Measurements from ENCODE around the gene CCDC92. TPM values are rescaled to one million over a fixed set of nuclear protein-coding genes. Genes with fewer than 3 reads are reported as not detected.

Gene CCDC92
- total RNA-seq, 1 donor from 2014 or later: 21.5 TPM

DNA sequence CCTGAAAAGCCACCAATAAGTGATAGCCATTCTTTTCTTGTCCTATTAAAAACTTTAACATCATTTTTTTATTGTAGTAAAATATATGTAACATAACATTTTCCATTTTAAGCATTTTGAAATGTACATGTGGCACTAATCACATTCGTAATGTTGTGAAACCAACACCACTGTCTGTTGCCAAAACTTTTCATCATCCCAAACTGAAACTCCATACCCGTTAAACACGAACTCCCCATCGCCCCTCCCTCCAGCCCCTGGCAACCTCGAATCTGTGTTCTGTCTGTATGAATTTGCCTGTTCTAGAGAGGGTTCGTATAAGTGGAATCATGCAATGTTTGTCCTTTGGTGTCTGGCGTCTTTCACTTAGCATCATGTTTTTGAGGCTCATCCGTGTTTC, 75.9 kb downstream of the CCDC92 start:
- TF ChIP-seq CTCF (IDR thresholded peaks at IDR 0.05): no peak
- CTCF ChIA-PET: no interaction called here
- Mint-ChIP-seq H3K27ac (no peak overlapping the region), H3K4me3 (no peak overlapping the region), H3K36me3 (ENCODE audit: low read depth) (no peaks in the 10 kb centered on the region), H3K9me3 (no peaks in the 10 kb centered on the region), H3K27me3 (peaks cover 10% of the 10 kb centered on the region), H3K4me1 (no peaks in the 10 kb centered on the region)
- POLR2A ChIA-PET: no interaction called here
- ATAC-seq (ENCODE audit: low read depth) (no peak), DNase-seq (no peak)
- intact Hi-C loops (cut with micrococcal nuclease): no loop called here

DNA sequence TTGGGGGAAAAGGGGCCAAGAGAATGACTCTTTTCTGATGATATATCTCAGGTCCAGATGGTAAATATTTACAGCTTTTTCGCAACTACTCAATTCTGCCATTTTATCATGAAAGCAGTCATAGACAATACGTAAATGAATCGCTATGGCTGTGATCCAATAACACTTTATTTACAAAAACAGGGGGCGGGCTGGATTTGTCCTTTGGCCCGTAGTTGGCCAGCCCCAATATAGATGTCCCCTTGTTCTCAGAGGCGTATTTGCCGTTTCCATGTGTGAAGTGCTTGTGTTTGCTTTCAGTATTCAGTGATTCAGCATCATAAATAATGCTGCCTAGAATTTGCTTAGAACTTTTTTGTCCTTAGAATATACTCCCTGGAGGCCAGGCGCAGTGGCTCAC, 77.2 kb downstream of the CCDC92 start:
- ChIA-PET POLR2A (interaction anchor here (0.6 kb wide), 1 partner anchor 82 kb away, joined by 5 read pairs; no protein-coding TSS in a partner anchor), CTCF (no interaction called here)
- no peaks in the 10 kb centered on the region for H3K36me3 Mint-ChIP-seq (ENCODE audit: low read depth)
- H3K27me3 Mint-ChIP-seq: peaks cover 5% of the 10 kb centered on the region
- H3K27ac Mint-ChIP-seq: no peak overlapping the region
- intact Hi-C loops (cut with micrococcal nuclease): no loop called here
- no peak for DNase-seq
- H3K4me3 Mint-ChIP-seq: no peak overlapping the region
- H3K4me1 Mint-ChIP-seq: no peaks in the 10 kb centered on the region
- H3K9me3 Mint-ChIP-seq: no peaks in the 10 kb centered on the region
- ATAC-seq (ENCODE audit: low read depth): no peak
- TF ChIP-seq CTCF (IDR thresholded peaks at IDR 0.05): no peak

- TF ChIP-seq CTCF (IDR thresholded peaks at IDR 0.05): no peak
- intact Hi-C loops (cut with micrococcal nuclease): no loop called here
- CTCF ChIA-PET: no interaction called here
- ATAC-seq (ENCODE audit: low read depth): no peak
- POLR2A ChIA-PET: no interaction called here
- Mint-ChIP-seq H3K27me3 (peaks cover 5% of the 10 kb centered on the region), H3K4me3 (no peak overlapping the region), H3K4me1 (no peaks in the 10 kb centered on the region), H3K9me3 (no peaks in the 10 kb centered on the region), H3K27ac (no peak overlapping the region), H3K36me3 (ENCODE audit: low read depth) (no peaks in the 10 kb centered on the region)
- DNase-seq: no peak
Measured at GRCh38 chr12:123894823-123895345, 77.7 kb downstream of the CCDC92 start.

- Mint-ChIP-seq H3K4me1 (no peaks in the 10 kb centered on the region), H3K27ac (no peak overlapping the region), H3K4me3 (no peak overlapping the region), H3K36me3 (ENCODE audit: low read depth) (no peaks in the 10 kb centered on the region), H3K9me3 (no peaks in the 10 kb centered on the region), H3K27me3 (peaks cover 5% of the 10 kb centered on the region)
- CTCF ChIA-PET: no interaction called here
- POLR2A ChIA-PET: no interaction called here
- ATAC-seq (ENCODE audit: low read depth) (no peak), DNase-seq (no peak)
- TF ChIP-seq CTCF (IDR thresholded peaks at IDR 0.05): no peak
- intact Hi-C loops (cut with micrococcal nuclease): no loop called here
Measured at GRCh38 chr12:123893276-123893675, 79.4 kb downstream of the CCDC92 start.

DNA sequence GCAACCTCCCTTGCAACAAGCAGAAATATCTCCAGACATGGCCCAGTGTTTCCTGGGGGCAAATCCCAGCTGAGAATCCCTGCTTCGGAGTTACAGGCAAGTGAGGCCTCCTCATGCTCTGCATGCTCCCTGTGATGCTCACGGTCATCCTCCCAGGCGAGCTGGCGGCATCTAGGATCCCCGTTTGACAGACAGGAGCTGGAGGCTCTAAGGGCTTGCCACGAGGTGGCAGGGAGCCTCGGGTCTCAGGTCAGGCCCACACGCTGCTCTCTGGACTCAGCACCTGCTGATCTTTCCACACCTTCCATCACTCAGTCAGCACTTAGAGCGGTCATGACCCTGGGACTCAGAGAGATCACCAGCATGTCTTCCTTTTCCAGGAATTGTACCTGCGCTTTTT, 79.8 kb downstream of the CCDC92 start:
- Mint-ChIP-seq H3K27ac (no peak overlapping the region), H3K27me3 (peaks cover 5% of the 10 kb centered on the region), H3K36me3 (ENCODE audit: low read depth) (no peaks in the 10 kb centered on the region), H3K4me1 (no peaks in the 10 kb centered on the region), H3K4me3 (no peak overlapping the region), H3K9me3 (no peaks in the 10 kb centered on the region)
- no peak for TF ChIP-seq CTCF (IDR thresholded peaks at IDR 0.05)
- DNase-seq (no peak), ATAC-seq (ENCODE audit: low read depth) (no peak)
- ChIA-PET CTCF (interaction anchor here (0.6 kb wide), 1 partner anchor 1118 kb away, joined by 3 read pairs; no protein-coding TSS in a partner anchor), POLR2A (no interaction called here)
- intact Hi-C loops (cut with micrococcal nuclease): no loop called here

Measured in activated B cell treated with CpG ODN at 0.5 μM for 24 hours (primary cell).